LNCaP clone FGC (cell line): ENCODE measurements around the gene ZMIZ2.

ENCODE experiments used
- DNase-seq: peaks from one replicate; pipeline ENCODE4 v3.0.0-alpha.2; 2011; ENCODE audit warnings: low read depth
- H3K4me3 ChIP-seq: 2 replicates; pipeline ENCODE4 v1.5.1; 2011; ENCODE audit warnings: mild to moderate bottlenecking, low read depth, low read length, control low read depth
- TF ChIP-seq, protein P1 (sequence below): IDR thresholded peaks from 2 replicates; pipeline ENCODE4 v1.5.1; 2012; ENCODE audit warnings: mild to moderate bottlenecking; ENCODE audit not compliant: control insufficient read depth, insufficient read depth; ENCODE audit errors: extremely low read depth

ZMIZ2 gene

DNA sequence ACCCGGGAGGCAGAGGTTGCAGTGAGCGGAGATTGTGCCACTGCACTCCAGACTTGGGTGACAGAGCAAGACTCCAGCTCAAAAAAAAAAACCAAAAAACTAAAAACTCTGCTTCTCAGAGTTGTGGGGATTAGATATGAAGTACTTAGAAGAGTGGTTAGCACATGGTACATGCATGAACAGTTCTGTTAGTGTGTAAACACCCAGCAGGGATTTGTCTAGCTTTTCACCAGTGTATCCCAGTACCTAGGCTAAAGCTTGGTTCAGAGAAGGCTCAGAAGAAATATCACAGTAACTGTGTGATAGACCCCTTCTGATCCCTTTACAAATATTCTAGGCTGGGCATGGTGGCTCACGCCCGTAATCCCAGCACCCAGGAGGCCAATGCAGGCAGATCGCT is 57.3 kb downstream of the ZMIZ2 start:
- H3K4me3 ChIP-seq: no peak overlapping the region
- TF ChIP-seq, protein P1, sequence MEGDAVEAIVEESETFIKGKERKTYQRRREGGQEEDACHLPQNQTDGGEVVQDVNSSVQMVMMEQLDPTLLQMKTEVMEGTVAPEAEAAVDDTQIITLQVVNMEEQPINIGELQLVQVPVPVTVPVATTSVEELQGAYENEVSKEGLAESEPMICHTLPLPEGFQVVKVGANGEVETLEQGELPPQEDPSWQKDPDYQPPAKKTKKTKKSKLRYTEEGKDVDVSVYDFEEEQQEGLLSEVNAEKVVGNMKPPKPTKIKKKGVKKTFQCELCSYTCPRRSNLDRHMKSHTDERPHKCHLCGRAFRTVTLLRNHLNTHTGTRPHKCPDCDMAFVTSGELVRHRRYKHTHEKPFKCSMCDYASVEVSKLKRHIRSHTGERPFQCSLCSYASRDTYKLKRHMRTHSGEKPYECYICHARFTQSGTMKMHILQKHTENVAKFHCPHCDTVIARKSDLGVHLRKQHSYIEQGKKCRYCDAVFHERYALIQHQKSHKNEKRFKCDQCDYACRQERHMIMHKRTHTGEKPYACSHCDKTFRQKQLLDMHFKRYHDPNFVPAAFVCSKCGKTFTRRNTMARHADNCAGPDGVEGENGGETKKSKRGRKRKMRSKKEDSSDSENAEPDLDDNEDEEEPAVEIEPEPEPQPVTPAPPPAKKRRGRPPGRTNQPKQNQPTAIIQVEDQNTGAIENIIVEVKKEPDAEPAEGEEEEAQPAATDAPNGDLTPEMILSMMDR: no peak
- no peak for DNase-seq

GRCh38 chr7:44808914-44809393 is 60.3 kb downstream of the ZMIZ2 start:
- H3K4me3 ChIP-seq: no peak overlapping the region
- no peak for DNase-seq
- TF ChIP-seq, protein P1: no peak

DNA sequence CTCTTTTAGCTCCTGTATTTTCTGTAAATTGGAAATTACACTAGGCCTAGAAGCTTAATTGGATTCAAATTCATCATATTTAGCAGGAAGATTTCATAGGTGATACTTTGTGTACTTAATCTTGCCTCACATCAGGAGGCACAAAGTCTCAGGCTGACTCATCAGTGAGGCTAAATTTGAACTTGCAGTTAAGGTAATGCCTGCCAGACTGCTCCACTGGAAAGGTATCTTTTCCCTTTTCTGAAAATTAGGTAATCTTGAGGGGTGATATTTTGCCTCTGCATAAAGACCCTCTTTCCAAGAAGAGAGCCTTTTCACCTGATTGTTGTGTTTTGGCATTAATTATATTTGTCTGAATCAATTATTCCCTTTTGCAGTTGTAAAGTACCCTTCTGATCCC is 62.4 kb downstream of the ZMIZ2 start:
- TF ChIP-seq, protein P1: no peak
- no peak overlapping the region for H3K4me3 ChIP-seq
- DNase-seq: no peak

GRCh38 chr7:44811571-44811970 is 62.9 kb downstream of the ZMIZ2 start:
- TF ChIP-seq, protein P1: no peak
- no peak for DNase-seq

GRCh38 chr7:44814919-44815318 is 66.3 kb downstream of the ZMIZ2 start:
- no peak overlapping the region for H3K4me3 ChIP-seq
- TF ChIP-seq, protein P1: no peak
- DNase-seq: no peak

More at GRCh38 chr7:44811571-44811970, 62.9 kb downstream of the ZMIZ2 start:
- H3K4me3 ChIP-seq: no peak overlapping the region

GRCh38 chr7:44819292-44819691 is 70.6 kb downstream of the ZMIZ2 start:
- H3K4me3 ChIP-seq: no peak overlapping the region
- TF ChIP-seq, protein P1: no peak
- no peak for DNase-seq
